Vagina (tissue), 2 donors: ENCODE data around the gene ANOS1. TPM values are rescaled to one million over a fixed set of nuclear protein-coding genes. Genes with fewer than 3 reads are reported as not detected.

Experiments
- DNase-seq, 2 donors: peaks; one replicate each; pipeline ENCODE4 v3.0.0-alpha.2; 2017; ENCODE audit errors: extremely low spot score in 2 of 2
- H3K27ac ChIP-seq: fragments of 200-600 bp; sonication (generic); one replicate; pipeline ENCODE4 v1.5.1; 2019
- H3K27me3 ChIP-seq: fragments of 200-600 bp; sonication (generic); one replicate; pipeline ENCODE4 v1.5.1; 2019
- H3K36me3 ChIP-seq, 2 donors: fragments of 200-600 bp; sonication (generic); one replicate each; pipeline ENCODE4 v1.5.1; 2017 to 2019
- H3K4me1 ChIP-seq: fragments of 200-600 bp; sonication (generic); one replicate; pipeline ENCODE4 v1.5.1; 2019
- H3K4me3 ChIP-seq, 2 donors: fragments of 200-600 bp; sonication (generic); 1 replicate in 1 of 2; 2 replicates in 1 of 2; pipeline ENCODE4 v1.5.1; 2016 to 2019
- H3K9me3 ChIP-seq: fragments of 200-600 bp; sonication (generic); one replicate; pipeline ENCODE4 v1.5.1; 2019
- POLR2A ChIP-seq, 2 donors: fragments of 450-650 bp; IDR thresholded peaks; one replicate each; pipeline ENCODE4 v1.6.1; 2017; ENCODE audit warnings: antibody characterized with exemption in 2 of 2, mild to moderate bottlenecking in 2 of 2, moderate library complexity in 2 of 2
- POLR2AphosphoS5 ChIP-seq, 2 donors: sonication (generic); formaldehyde crosslinking; IDR thresholded peaks; one replicate each; pipeline ENCODE4 v1.9.0; 2017; ENCODE audit warnings: antibody characterized with exemption in 2 of 2, mild to moderate bottlenecking in 2 of 2, low read depth in 1 of 2; ENCODE audit not compliant: insufficient read depth in 1 of 2
- intact Hi-C: fragments of 100-400 bp; cut with DNase I; formaldehyde crosslinking; loops from one replicate; pipeline ENCODE4 v1.15.1; 2023
- total RNA-seq: library from RNA; depleted of rRNA; stranded (reverse); fragments of >200 nt; gene quantifications from one replicate; pipeline ENCODE4 v1.2.3, GENCODE V29; 2016
- TF ChIP-seq, protein P1 (sequence below), 3 experiments: fragments of 450-650 bp in 2 of 3; fragments of 200-600 bp in 1 of 3; sonication (generic) in 1 of 3; IDR thresholded peaks; one replicate each; pipeline ENCODE4 v1.5.1; 2017 to 2019; ENCODE audit warnings: antibody characterized with exemption in 3 of 3, mild to moderate bottlenecking in 2 of 3, moderate library complexity in 2 of 3

ANOS1 gene
- total RNA-seq, 1 donor from 2014 or later = 3.2 TPM

DNA sequence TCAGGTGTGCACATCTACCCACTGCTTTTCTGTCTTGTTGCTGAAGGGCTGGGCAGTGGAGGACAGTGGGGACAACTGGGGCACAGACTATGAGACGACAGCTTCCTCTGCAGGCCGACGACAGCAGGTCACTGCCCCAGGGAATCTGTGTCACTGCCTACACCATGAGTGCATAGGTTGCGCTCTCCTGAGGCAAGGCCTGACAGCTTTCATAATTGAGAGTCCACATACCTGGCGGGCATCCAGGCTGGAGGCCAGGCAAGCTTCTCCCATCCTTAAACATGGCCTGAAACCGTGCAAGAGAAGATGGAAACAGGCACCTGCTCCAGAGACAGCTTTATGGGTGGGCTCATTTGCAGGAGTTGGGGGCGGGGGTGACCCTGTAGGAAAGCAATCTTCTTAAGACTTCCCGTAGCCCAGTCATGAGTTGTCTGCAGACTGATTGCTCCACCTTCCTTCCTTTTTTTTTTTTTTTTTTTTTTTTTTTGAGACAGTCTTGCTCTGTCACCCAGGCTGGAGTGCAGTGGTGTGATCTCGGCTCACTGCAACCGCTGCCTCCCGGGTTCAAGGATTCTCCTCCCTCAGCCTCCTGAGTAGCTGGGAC is 2.9 kb downstream of the ANOS1 start:
- intact Hi-C loops = no loop called here
- no peaks in the 10 kb centered on the region for H3K9me3 ChIP-seq
- TF ChIP-seq, protein P1, sequence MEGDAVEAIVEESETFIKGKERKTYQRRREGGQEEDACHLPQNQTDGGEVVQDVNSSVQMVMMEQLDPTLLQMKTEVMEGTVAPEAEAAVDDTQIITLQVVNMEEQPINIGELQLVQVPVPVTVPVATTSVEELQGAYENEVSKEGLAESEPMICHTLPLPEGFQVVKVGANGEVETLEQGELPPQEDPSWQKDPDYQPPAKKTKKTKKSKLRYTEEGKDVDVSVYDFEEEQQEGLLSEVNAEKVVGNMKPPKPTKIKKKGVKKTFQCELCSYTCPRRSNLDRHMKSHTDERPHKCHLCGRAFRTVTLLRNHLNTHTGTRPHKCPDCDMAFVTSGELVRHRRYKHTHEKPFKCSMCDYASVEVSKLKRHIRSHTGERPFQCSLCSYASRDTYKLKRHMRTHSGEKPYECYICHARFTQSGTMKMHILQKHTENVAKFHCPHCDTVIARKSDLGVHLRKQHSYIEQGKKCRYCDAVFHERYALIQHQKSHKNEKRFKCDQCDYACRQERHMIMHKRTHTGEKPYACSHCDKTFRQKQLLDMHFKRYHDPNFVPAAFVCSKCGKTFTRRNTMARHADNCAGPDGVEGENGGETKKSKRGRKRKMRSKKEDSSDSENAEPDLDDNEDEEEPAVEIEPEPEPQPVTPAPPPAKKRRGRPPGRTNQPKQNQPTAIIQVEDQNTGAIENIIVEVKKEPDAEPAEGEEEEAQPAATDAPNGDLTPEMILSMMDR (IDR thresholded peaks at IDR 0.05) = no peak
- TF ChIP-seq POLR2AphosphoS5 (IDR thresholded peaks at IDR 0.05; ENCODE audit: insufficient read depth in 1 of 2, low read depth in 1 of 2) (no peak), POLR2A (IDR thresholded peaks at IDR 0.05) (no peak)
- H3K27me3 ChIP-seq = no peaks in the 10 kb centered on the region
- H3K4me3 ChIP-seq = no peak overlapping the region
- DNase-seq = no peak
- H3K36me3 ChIP-seq = no peaks in the 10 kb centered on the region
- H3K4me1 ChIP-seq = peaks cover 12% of the 10 kb centered on the region
- no peak overlapping the region for H3K27ac ChIP-seq

DNA sequence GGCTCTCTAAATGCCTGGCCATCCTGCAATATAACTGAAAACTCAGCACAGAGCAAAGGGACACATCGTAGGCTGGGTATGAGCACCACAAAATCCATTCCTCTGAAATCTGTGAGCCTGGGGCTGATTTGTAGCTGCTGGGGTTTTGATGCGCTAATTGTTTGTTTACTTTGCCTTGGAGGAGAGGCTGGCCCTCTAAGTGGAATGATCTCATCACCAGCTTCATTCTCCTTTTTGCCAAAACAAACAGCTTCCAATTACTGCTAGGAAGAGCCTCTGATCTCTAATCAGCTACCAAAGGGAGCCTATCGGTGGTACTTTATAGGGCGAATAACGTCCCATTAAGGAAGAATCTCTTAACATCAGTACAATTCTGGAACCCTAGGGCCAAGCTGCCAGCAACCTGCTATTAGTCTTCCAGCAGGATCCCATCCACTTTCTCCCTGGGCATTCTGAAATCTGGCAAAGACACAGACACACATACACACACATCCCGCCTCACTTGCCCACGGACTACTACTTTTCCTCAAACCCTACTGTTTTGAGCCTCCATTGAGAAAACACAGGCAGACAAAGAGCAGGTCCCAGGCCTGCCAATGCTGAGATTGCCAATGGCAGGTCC is 5.8 kb downstream of the ANOS1 start:
- intact Hi-C loops = no loop called here
- no peaks in the 10 kb centered on the region for H3K27me3 ChIP-seq
- H3K36me3 ChIP-seq = no peaks in the 10 kb centered on the region
- H3K4me1 ChIP-seq = peaks cover 6% of the 10 kb centered on the region
- no peak for TF ChIP-seq POLR2AphosphoS5 (IDR thresholded peaks at IDR 0.05; ENCODE audit: insufficient read depth in 1 of 2, low read depth in 1 of 2)
- TF ChIP-seq, protein P1 (IDR thresholded peaks at IDR 0.05) = no peak
- no peak for TF ChIP-seq POLR2A (IDR thresholded peaks at IDR 0.05)
- no peak overlapping the region for H3K27ac ChIP-seq
- no peak for DNase-seq
- H3K4me3 ChIP-seq = no peak overlapping the region
- no peaks in the 10 kb centered on the region for H3K9me3 ChIP-seq

DNA sequence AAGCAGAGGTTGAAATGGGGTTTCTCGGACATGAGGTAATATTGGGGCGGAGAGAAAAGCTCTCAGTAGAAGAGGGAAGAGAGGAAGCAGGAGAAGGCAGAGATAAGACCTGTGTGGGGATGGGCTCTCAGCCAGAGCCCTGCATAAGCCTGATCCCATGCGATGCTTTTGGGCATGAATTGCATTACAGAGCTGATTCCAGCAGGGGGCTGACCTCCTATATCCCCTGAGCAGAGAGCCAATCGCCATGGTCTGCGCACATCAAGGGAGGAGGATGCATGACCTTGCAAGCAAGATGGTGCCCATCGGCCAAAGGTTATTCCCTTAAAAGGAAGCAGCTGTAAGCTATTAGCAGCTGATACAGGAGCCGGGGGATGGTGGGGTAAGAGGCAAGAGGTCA is 7.6 kb downstream of the ANOS1 start:
- no peaks in the 10 kb centered on the region for H3K27me3 ChIP-seq
- DNase-seq = no peak
- intact Hi-C loops = no loop called here
- H3K4me1 ChIP-seq = no peaks in the 10 kb centered on the region
- TF ChIP-seq POLR2A (IDR thresholded peaks at IDR 0.05) = no peak
- TF ChIP-seq, protein P1 (IDR thresholded peaks at IDR 0.05) = no peak
- no peak for TF ChIP-seq POLR2AphosphoS5 (IDR thresholded peaks at IDR 0.05; ENCODE audit: insufficient read depth in 1 of 2, low read depth in 1 of 2)
- H3K36me3 ChIP-seq = no peaks in the 10 kb centered on the region
- no peak overlapping the region for H3K27ac ChIP-seq
- H3K4me3 ChIP-seq = no peak overlapping the region
- no peaks in the 10 kb centered on the region for H3K9me3 ChIP-seq

DNA sequence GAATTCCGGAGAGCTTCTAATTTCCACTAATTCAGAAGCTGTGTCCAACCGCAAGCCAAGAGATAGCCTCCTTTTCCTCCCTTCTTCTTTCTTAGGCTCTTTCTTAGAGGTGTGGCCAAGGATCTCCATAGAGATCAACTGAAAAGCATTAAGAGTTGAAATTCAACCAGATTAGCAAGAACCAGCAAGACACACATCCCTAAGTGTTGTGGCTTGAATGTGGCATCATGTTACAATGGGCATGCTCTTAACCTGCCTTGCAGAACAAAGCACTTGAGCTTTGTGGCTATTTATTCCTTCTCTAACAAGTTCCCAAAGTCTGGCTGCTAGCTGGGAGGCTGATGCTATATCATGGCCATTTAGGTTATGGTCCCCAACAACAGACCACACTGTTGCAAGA is 10.4 kb downstream of the ANOS1 start:
- no peak for DNase-seq

More for the DNA sequence above, 10.4 kb downstream of the ANOS1 start:
- Histone ChIP-seq H3K27me3 (no peaks in the 10 kb centered on the region), H3K27ac (no peak overlapping the region), H3K9me3 (no peaks in the 10 kb centered on the region), H3K36me3 (no peaks in the 10 kb centered on the region), H3K4me3 (no peak overlapping the region), H3K4me1 (no peaks in the 10 kb centered on the region)
- TF ChIP-seq POLR2A (IDR thresholded peaks at IDR 0.05) (no peak), POLR2AphosphoS5 (IDR thresholded peaks at IDR 0.05; ENCODE audit: insufficient read depth in 1 of 2, low read depth in 1 of 2) (no peak)
- TF ChIP-seq, protein P1 (IDR thresholded peaks at IDR 0.05) = no peak
- intact Hi-C loops = no loop called here
